Stimulated activated effector memory CD8-positive, alpha-beta T cell treated with anti-CD3 and anti-CD28 coated beads, Interleukin-12 subunit alpha, Interleukin-12 subunit beta, amount 100 ng/mL, for 72 hours (primary cell): ENCODE measurements around the gene CAV2.

Experiments
- ATAC-seq: fragments of 150-1000 bp; cut with Tn5 transposase; 2 replicates; pipeline ENCODE4 v1.10.0; 2021
- DNase-seq, 2 donors: peaks; one replicate each; pipeline ENCODE4 v3.0.0; 2021 to 2022; ENCODE audit warnings: low spot score in 2 of 2
- H3K27ac Mint-ChIP-seq: one replicate; pipeline ENCODE4 v1.8.0; 2022; ENCODE audit warnings: mild to moderate bottlenecking, mixed read lengths
- H3K36me3 Mint-ChIP-seq: one replicate; pipeline ENCODE4 v1.8.0; 2022; ENCODE audit warnings: mild to moderate bottlenecking, mixed read lengths
- H3K4me1 Mint-ChIP-seq: one replicate; pipeline ENCODE4 v1.8.0; 2022; ENCODE audit warnings: mixed read lengths
- H3K4me3 Mint-ChIP-seq: one replicate; pipeline ENCODE4 v1.8.0; 2022; ENCODE audit warnings: mild to moderate bottlenecking, mixed read lengths
- H3K9me3 Mint-ChIP-seq: one replicate; pipeline ENCODE4 v1.8.0; 2022; ENCODE audit warnings: mixed read lengths

The CAV2 gene

DNA sequence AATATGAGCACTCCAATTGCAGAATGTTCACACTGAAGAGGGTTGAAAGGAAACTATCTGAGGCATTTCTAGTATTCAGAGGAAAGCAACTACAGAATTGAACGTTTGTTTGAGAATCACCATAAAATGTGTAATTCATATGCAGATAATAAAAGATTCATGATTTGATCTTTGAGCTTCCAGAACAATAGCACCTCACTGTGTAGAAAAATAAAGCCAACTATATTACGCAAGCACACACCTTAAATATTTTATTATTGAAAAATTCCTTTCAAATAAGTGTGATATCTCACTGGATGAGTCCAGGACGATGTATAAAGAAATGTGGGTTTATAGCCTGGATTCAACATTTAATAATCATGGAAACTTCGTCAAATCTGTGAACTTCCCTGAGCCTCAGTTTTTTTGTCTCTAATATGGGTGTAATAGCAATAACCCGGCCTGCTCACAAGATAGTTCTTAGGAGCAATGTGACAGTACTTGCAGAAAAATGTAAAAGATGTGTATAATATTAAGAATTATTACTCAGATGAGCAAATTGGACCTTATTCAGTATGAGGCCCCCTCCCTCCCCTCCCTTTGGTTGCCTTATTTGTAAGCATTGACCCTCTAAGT, 11.5 kb upstream of the CAV2 start:
- no peak overlapping the region for H3K4me3 Mint-ChIP-seq
- no peak for ATAC-seq

GRCh38 chr7:116490351-116490750, 9.2 kb upstream of the CAV2 start:
- Mint-ChIP-seq H3K4me3 (no peak overlapping the region), H3K9me3 (no peaks in the 10 kb centered on the region), H3K27ac (no peak overlapping the region), H3K36me3 (no peaks in the 10 kb centered on the region), H3K4me1 (no peaks in the 10 kb centered on the region)
- DNase-seq (no peak), ATAC-seq (no peak)

More for the DNA sequence above, 11.5 kb upstream of the CAV2 start:
- DNase-seq: no peak
- Mint-ChIP-seq H3K36me3 (no peaks in the 10 kb centered on the region), H3K9me3 (no peaks in the 10 kb centered on the region), H3K4me1 (no peaks in the 10 kb centered on the region), H3K27ac (no peak overlapping the region)

DNA sequence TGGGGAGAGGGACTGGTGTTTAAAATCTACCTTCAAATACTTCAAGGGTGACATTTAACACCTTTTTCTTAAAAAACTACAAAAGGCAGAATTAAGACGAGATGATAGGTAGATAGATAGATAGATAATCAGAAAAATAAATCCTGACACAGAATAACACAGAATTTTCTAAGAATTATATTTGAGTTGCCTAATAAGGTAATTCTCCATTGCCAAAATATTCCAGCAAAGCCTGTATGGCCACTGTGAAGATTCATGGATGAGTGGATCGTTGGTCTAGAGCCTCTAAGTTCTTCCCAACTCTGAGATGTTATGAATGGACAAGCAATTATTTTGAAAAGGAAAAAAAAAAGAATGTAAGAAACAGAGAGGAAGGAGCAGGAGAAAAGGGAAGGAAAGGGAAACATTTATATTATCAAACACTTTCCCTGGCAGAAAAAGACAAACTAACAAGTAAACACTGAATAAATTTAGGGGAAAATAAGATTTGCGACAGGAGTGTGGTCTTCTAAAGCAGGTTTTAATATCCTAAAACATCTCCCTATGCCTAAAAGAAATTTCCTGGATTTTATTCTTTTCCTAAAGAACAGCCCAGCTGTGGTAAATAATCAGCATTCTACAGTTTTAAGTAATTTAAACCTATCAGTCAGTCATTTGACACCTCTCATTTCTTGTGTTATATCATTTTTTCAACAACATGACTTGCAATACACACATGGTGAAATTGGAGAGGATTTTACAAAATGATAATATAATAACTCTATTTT, 7.5 kb upstream of the CAV2 start:
- Mint-ChIP-seq H3K4me1 (no peaks in the 10 kb centered on the region), H3K27ac (no peak overlapping the region), H3K4me3 (no peak overlapping the region), H3K36me3 (no peaks in the 10 kb centered on the region), H3K9me3 (no peaks in the 10 kb centered on the region)
- DNase-seq (no peak), ATAC-seq (no peak)

- no peak for ATAC-seq
- H3K9me3 Mint-ChIP-seq: no peaks in the 10 kb centered on the region
Measured at GRCh38 chr7:116492654-116493109, 6.9 kb upstream of the CAV2 start.

DNA sequence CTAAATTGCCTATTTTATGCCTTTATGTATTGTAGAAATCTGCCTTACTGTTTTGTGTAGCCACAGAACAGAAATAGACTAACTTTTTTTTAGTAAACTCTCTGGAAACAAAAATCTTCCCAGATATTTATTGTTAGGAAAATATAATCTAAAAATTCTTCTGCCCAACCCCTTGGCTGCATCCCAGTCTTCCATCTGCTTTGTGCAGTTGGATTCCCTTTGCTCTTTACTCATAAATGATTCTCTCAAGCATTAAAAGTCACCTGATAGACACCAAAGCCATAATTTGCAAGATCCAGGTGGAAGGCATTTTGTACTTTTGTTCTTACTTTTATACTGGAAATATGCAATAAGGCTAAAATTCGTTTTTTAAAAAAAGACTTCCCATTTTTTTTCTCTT, 6.1 kb upstream of the CAV2 start:
- no peak for ATAC-seq
- H3K9me3 Mint-ChIP-seq: no peaks in the 10 kb centered on the region
- H3K27ac Mint-ChIP-seq: no peak overlapping the region

More at GRCh38 chr7:116492654-116493109, 6.9 kb upstream of the CAV2 start:
- no peak for DNase-seq
- Mint-ChIP-seq H3K36me3 (no peaks in the 10 kb centered on the region), H3K27ac (no peak overlapping the region), H3K4me1 (no peaks in the 10 kb centered on the region), H3K4me3 (no peak overlapping the region)

GRCh38 chr7:116494472-116494871, 5.1 kb upstream of the CAV2 start:
- Mint-ChIP-seq H3K27ac (no peak overlapping the region), H3K9me3 (no peaks in the 10 kb centered on the region), H3K36me3 (no peaks in the 10 kb centered on the region), H3K4me1 (no peaks in the 10 kb centered on the region), H3K4me3 (no peak overlapping the region)
- DNase-seq (no peak), ATAC-seq (no peak)

More for the DNA sequence above, 6.1 kb upstream of the CAV2 start:
- no peak for DNase-seq
- H3K36me3 Mint-ChIP-seq: no peaks in the 10 kb centered on the region
- no peaks in the 10 kb centered on the region for H3K4me1 Mint-ChIP-seq
- H3K4me3 Mint-ChIP-seq: no peak overlapping the region

DNA sequence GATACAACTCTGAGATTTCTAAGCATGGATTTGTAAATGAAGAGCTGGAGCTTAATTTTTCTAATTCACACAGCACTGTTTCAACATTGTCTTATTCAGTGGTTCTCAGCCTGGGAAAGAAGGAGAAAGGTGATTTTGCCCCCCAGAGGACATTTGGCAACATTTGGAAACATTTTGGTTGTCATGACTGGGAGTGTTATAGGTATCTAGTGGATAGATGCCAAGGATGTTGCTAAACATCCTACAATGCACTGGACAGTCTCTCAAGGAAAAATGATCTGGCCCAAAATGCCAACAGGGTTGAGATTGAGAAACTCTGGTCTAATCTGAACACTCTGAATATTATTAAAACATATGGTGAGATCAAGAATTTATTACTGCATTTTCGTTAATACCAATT, 3.8 kb upstream of the CAV2 start:
- Mint-ChIP-seq H3K4me1 (peaks cover 9% of the 10 kb centered on the region), H3K36me3 (no peaks in the 10 kb centered on the region), H3K27ac (no peak overlapping the region), H3K9me3 (no peaks in the 10 kb centered on the region), H3K4me3 (no peak overlapping the region)
- no peak for DNase-seq
- ATAC-seq: no peak

GRCh38 chr7:116496653-116497052, 2.9 kb upstream of the CAV2 start:
- Mint-ChIP-seq H3K27ac (no peak overlapping the region), H3K9me3 (no peaks in the 10 kb centered on the region), H3K36me3 (no peaks in the 10 kb centered on the region), H3K4me1 (peaks cover 12% of the 10 kb centered on the region), H3K4me3 (no peak overlapping the region)
- ATAC-seq (no peak), DNase-seq (no peak)

DNA sequence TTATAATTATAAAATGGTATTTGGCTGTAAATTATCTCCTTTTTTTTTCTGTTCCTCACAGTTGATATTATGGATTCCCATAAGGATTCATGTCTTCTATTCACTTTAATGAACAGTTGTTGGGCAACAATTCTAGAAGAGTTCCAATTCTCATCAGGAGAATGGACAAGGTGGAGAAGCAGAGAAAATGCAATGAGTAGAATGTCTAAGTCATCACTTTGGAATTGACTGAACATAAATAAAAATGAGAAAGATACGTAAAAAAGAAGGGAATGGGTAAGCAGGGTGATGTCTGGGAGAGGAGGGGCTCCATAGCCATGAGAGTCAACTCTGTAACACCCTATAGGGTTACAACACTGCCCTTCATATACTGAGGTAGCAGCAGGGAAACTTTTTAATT, 1.8 kb upstream of the CAV2 start:
- Mint-ChIP-seq H3K27ac (no peak overlapping the region), H3K4me3 (no peak overlapping the region), H3K36me3 (no peaks in the 10 kb centered on the region), H3K4me1 (peaks cover 12% of the 10 kb centered on the region), H3K9me3 (no peaks in the 10 kb centered on the region)
- ATAC-seq: no peak
- no peak for DNase-seq

DNA sequence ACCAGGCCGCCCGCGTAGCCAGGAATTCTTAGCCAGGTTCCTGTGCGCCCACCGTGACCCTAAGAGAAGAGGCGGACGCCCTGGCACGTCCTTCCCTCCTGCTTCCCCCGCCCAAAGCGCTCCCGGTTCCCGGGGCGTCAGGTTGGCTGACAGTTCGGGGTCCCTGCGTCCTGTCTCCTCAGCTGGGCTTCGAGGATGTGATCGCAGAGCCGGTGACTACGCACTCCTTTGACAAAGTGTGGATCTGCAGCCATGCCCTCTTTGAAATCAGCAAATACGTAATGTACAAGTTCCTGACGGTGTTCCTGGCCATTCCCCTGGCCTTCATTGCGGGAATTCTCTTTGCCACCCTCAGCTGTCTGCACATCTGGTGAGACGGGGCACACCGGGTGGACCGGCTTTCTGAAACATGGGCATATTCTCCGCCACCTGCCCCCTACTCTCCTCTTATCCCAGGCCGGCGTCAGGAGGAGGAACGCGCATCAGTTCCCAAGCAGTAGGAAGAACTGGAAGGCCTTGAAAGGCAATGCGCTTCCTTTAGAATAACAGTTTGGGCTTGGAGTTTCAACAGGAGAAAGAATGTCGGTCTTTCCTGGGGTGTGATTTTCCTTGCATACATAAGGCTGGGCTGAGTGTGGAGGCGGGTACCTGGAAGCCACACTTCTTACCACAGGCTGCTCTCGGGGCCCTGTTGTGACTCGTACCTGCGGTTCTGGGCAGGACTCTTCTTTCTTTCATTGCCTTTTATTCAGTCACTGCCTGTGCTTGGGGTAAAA, 728 bp downstream of the CAV2 start:
- ATAC-seq (peak; percentile 97), DNase-seq (peak in 1 of 2 donors; percentile 54)
- Mint-ChIP-seq H3K36me3 (no peaks in the 10 kb centered on the region), H3K4me3 (peak overlapping the region; percentile 66), H3K9me3 (no peaks in the 10 kb centered on the region), H3K4me1 (peaks cover 12% of the 10 kb centered on the region), H3K27ac (no peak overlapping the region)

DNA sequence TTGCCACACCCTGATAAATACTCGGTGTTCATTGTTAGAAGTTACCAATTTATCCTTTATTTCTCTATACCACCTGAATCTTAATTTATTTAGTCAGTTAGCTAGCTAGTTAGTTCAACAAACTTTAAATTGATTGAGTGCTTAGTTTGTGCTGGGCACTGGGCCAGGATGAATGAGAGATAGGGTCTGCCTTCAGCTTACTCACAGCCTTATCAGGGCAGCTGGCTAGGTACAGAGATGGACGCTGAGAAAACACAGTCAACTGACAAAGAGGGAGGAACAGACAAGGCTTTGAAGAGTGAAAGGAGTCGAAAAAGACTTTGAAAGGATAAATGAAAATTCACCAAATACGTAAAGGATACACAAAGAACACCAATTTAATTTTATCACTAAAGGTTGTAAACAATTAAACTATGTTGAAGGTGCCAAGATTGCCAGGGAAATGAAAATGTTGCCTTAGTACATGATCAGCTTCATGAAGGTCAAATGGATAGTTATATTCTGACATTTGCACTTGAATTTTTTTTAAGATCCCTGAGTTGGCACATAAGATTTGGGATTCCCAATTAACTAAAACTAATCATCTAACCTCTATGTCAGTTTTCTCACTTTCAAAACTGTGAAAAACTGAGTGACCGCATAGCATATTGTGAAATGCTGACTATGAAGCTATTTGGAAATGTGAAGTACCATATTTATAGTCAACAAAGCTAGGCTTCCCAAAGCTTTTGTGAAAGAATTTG, 2.1 kb downstream of the CAV2 start:
- Mint-ChIP-seq H3K4me1 (peaks cover 12% of the 10 kb centered on the region), H3K36me3 (no peaks in the 10 kb centered on the region), H3K27ac (no peak overlapping the region), H3K4me3 (no peak overlapping the region), H3K9me3 (no peaks in the 10 kb centered on the region)
- ATAC-seq: no peak
- no peak for DNase-seq

- no peak overlapping the region for H3K27ac Mint-ChIP-seq
- H3K4me3 Mint-ChIP-seq: no peak overlapping the region
- no peak for ATAC-seq
- H3K36me3 Mint-ChIP-seq: no peaks in the 10 kb centered on the region
- peaks cover 12% of the 10 kb centered on the region for H3K4me1 Mint-ChIP-seq
- H3K9me3 Mint-ChIP-seq: no peaks in the 10 kb centered on the region
- DNase-seq: no peak
Measured at GRCh38 chr7:116502201-116503096, 2.9 kb downstream of the CAV2 start.

GRCh38 chr7:116503835-116504234, 4.3 kb downstream of the CAV2 start:
- Mint-ChIP-seq H3K4me3 (no peak overlapping the region), H3K27ac (no peak overlapping the region), H3K4me1 (peaks cover 12% of the 10 kb centered on the region), H3K36me3 (no peaks in the 10 kb centered on the region), H3K9me3 (no peaks in the 10 kb centered on the region)
- ATAC-seq (no peak), DNase-seq (no peak)

- Mint-ChIP-seq H3K4me1 (peaks cover 8% of the 10 kb centered on the region), H3K36me3 (no peaks in the 10 kb centered on the region), H3K27ac (no peak overlapping the region), H3K4me3 (no peak overlapping the region), H3K9me3 (no peaks in the 10 kb centered on the region)
- no peak for DNase-seq
- ATAC-seq: no peak
Measured at GRCh38 chr7:116505278-116505677, 5.7 kb downstream of the CAV2 start.
